Mesendoderm (in vitro differentiated cells): ENCODE measurements around the gene CXCR3. TPM values are rescaled to one million over a fixed set of nuclear protein-coding genes. Genes with fewer than 3 reads are reported as not detected.

ENCODE experiments used
- DNase-seq: peaks from one replicate; pipeline ENCODE4 v3.0.0; 2013
- H2AK5ac ChIP-seq: 2 replicates; pipeline ENCODE4 v1.6.1; 2013; ENCODE audit warnings: low read length, inconsistent platforms
- H2BK120ac ChIP-seq: 2 replicates; pipeline ENCODE4 v1.6.1; 2013; ENCODE audit warnings: low read depth, mild to moderate bottlenecking, low read length, moderate library complexity, mixed read lengths
- H2BK15ac ChIP-seq: replicated peaks from 2 replicates; pipeline ENCODE4 v1.6.1; 2013; ENCODE audit warnings: low read depth, mild to moderate bottlenecking, moderate library complexity
- H2BK5ac ChIP-seq: 2 replicates; pipeline ENCODE4 v1.6.1; 2013; ENCODE audit warnings: low read length, inconsistent platforms
- H3K18ac ChIP-seq: 2 replicates; pipeline ENCODE4 v1.6.1; 2013; ENCODE audit warnings: mild to moderate bottlenecking, low read length, mixed read lengths
- H3K23ac ChIP-seq: one replicate; pipeline ENCODE4 v1.6.1; 2013; ENCODE audit warnings: low read length
- H3K27ac ChIP-seq: 2 replicates; pipeline ENCODE4 v1.5.1; 2013; ENCODE audit warnings: low read depth, mild to moderate bottlenecking, inconsistent platforms, low read length, moderate library complexity
- H3K27me3 ChIP-seq: 2 replicates; pipeline ENCODE4 v1.6.1; 2013; ENCODE audit warnings: low read length, control low read depth, mild to moderate bottlenecking, inconsistent platforms; ENCODE audit not compliant: insufficient read depth, poor library complexity
- H3K36me3 ChIP-seq: 2 replicates; pipeline ENCODE4 v1.6.1; 2013; ENCODE audit warnings: low read length, inconsistent platforms; ENCODE audit not compliant: control insufficient read depth, insufficient read depth
- H3K4ac ChIP-seq: one replicate; pipeline ENCODE4 v1.6.1; 2013; ENCODE audit warnings: low read depth, mild to moderate bottlenecking, low read length, moderate library complexity
- H3K4me1 ChIP-seq: 2 replicates; pipeline ENCODE4 v1.6.1; 2013; ENCODE audit warnings: low read depth, low read length, inconsistent platforms; ENCODE audit not compliant: control insufficient read depth
- H3K4me2 ChIP-seq: 2 replicates; pipeline ENCODE4 v1.6.1; 2013; ENCODE audit warnings: low read length
- H3K4me3 ChIP-seq: 2 replicates; pipeline ENCODE4 v1.5.1; 2013; ENCODE audit warnings: mild to moderate bottlenecking, low read length
- H3K56ac ChIP-seq: one replicate; pipeline ENCODE4 v1.6.1; 2013; ENCODE audit warnings: low read length
- H3K79me1 ChIP-seq: 2 replicates; pipeline ENCODE4 v1.6.1; 2013; ENCODE audit warnings: low read length, inconsistent platforms
- H3K79me2 ChIP-seq: 2 replicates; pipeline ENCODE4 v1.6.1; 2013; ENCODE audit warnings: mild to moderate bottlenecking, low read length; ENCODE audit not compliant: control insufficient read depth, insufficient read depth
- H3K9ac ChIP-seq: 2 replicates; pipeline ENCODE4 v1.6.1; 2013; ENCODE audit warnings: low read length, inconsistent platforms
- H4K5ac ChIP-seq: one replicate; pipeline ENCODE4 v1.6.1; 2013; ENCODE audit warnings: low read length
- H4K8ac ChIP-seq: one replicate; pipeline ENCODE4 v1.6.1; 2013; ENCODE audit warnings: low read depth, mild to moderate bottlenecking, control low read depth, low read length, moderate library complexity
- WGBS: extraction: QIAGEN DNeasy Blood & Tissue Kit; methylation state at CpG from one replicate; pipeline ENCODE4 v1.1.7; 2013; ENCODE audit warnings: low lambda C conversion rate, missing lambda C conversion rate; ENCODE audit not compliant: insufficient coverage; ENCODE audit errors: extremely low coverage; 5-methylcytosine and 5-hydroxymethylcytosine counted together
- polyA plus RNA-seq, 2 experiments: library from polyadenylated mRNA; stranded (reverse); fragments of 200-250 nt; gene quantifications; one replicate each; pipeline ENCODE4 v1.2.3, GENCODE V29; 2013

The CXCR3 gene
- polyA plus RNA-seq (2013, experiment 1 of 2): 0.03 TPM
- polyA plus RNA-seq (2013, experiment 2 of 2): not detected

GRCh38 chrX:71618303-71618721 is at the start of gene CXCR3:
Gene CXCR3 (minus strand): TSS chrX:71618511. CDS start chrX:71618449, 62 bp downstream.
- no peak within 1 kb of the TSS for H3K4me3 ChIP-seq
- no peak within 1 kb of the TSS for H3K4ac ChIP-seq
- no peak within 1 kb of the TSS for H3K9ac ChIP-seq
- H3K36me3 ChIP-seq: no peaks in the 10 kb centered on the region
- no peak within 1 kb of the TSS for H3K27ac ChIP-seq
- H3K27me3 ChIP-seq: no peaks in the 10 kb centered on the region
- H3K4me2 ChIP-seq: no peak within 1 kb of the TSS
- H4K5ac ChIP-seq: no peak within 1 kb of the TSS
- no peak within 1 kb of the TSS for H3K18ac ChIP-seq
- H2BK15ac ChIP-seq: no peak within 1 kb of the TSS
- no peak within 1 kb of the TSS for H4K8ac ChIP-seq
- no CpG with 5 or more reads among the region's 4 CpGs for WGBS
- H2AK5ac ChIP-seq: no peak within 1 kb of the TSS
- no peak for DNase-seq
- no peak within 1 kb of the TSS for H2BK5ac ChIP-seq
- H3K79me1 ChIP-seq: no peaks in the 10 kb centered on the region
- H3K23ac ChIP-seq: no peak within 1 kb of the TSS
- no peaks in the 10 kb centered on the region for H3K79me2 ChIP-seq
- H2BK120ac ChIP-seq: no peak within 1 kb of the TSS
- H3K56ac ChIP-seq: no peak within 1 kb of the TSS
- no peaks in the 10 kb centered on the region for H3K4me1 ChIP-seq

GRCh38 chrX:71667328-71668247 is 49.3 kb upstream of the CXCR3 start, which contains the start of gene LOC101059915:
Gene LOC101059915 (plus strand): TSS chrX:71667546.
- no peak within 1 kb of the TSS for H3K27ac ChIP-seq
- DNase-seq: no peak
- H3K36me3 ChIP-seq: no peaks in the 10 kb centered on the region
- no peak within 1 kb of the TSS for H2BK5ac ChIP-seq
- no peak within 1 kb of the TSS for H4K5ac ChIP-seq
- no peak within 1 kb of the TSS for H3K56ac ChIP-seq
- no CpG with 5 or more reads among the region's 50 CpGs for WGBS
- no peak within 1 kb of the TSS for H3K4me3 ChIP-seq
- H3K4me1 ChIP-seq: no peaks in the 10 kb centered on the region
- H2BK15ac ChIP-seq: no peak within 1 kb of the TSS
- no peaks in the 10 kb centered on the region for H3K79me1 ChIP-seq
- H3K18ac ChIP-seq: no peak within 1 kb of the TSS
- H4K8ac ChIP-seq: no peak within 1 kb of the TSS
- no peak within 1 kb of the TSS for H2BK120ac ChIP-seq
- no peak within 1 kb of the TSS for H3K4me2 ChIP-seq
- H3K9ac ChIP-seq: no peak within 1 kb of the TSS
- no peak within 1 kb of the TSS for H3K4ac ChIP-seq
- no peak within 1 kb of the TSS for H3K23ac ChIP-seq
- H3K27me3 ChIP-seq: no peaks in the 10 kb centered on the region
- no peaks in the 10 kb centered on the region for H3K79me2 ChIP-seq
- H2AK5ac ChIP-seq: no peak within 1 kb of the TSS

- Histone ChIP-seq H3K4me1 (no peaks in the 10 kb centered on the region), H3K36me3 (no peaks in the 10 kb centered on the region), H3K79me2 (no peaks in the 10 kb centered on the region), H3K18ac (no peak overlapping the region), H4K8ac (no peak overlapping the region), H2AK5ac (no peak overlapping the region), H3K27me3 (no peaks in the 10 kb centered on the region), H3K4ac (no peak overlapping the region), H3K4me2 (no peak overlapping the region), H2BK5ac (no peak overlapping the region), H3K9ac (no peak overlapping the region), H3K56ac (no peak overlapping the region), H2BK15ac (no peak overlapping the region), H3K27ac (no peak overlapping the region), H3K4me3 (no peak overlapping the region), H2BK120ac (no peak overlapping the region), H4K5ac (no peak overlapping the region), H3K79me1 (no peaks in the 10 kb centered on the region), H3K23ac (no peak overlapping the region)
- DNase-seq: peak; percentile 5
- WGBS: no CpG with 5 or more reads among the region's 48 CpGs
Measured at GRCh38 chrX:71666240-71667223, 48.2 kb upstream of the CXCR3 start.

GRCh38 chrX:71665747-71666146 is 47.4 kb upstream of the CXCR3 start:
- H3K56ac ChIP-seq: no peak overlapping the region
- no peak overlapping the region for H3K4me3 ChIP-seq
- no peaks in the 10 kb centered on the region for H3K36me3 ChIP-seq
- no peak overlapping the region for H2BK15ac ChIP-seq
- H3K4ac ChIP-seq: no peak overlapping the region
- no peak overlapping the region for H2BK5ac ChIP-seq
- H2AK5ac ChIP-seq: no peak overlapping the region
- H3K79me1 ChIP-seq: no peaks in the 10 kb centered on the region
- H4K8ac ChIP-seq: no peak overlapping the region
- H3K4me1 ChIP-seq: no peaks in the 10 kb centered on the region
- no peak overlapping the region for H2BK120ac ChIP-seq
- H3K18ac ChIP-seq: no peak overlapping the region
- no CpG with 5 or more reads among the region's 10 CpGs for WGBS
- H3K27me3 ChIP-seq: no peaks in the 10 kb centered on the region
- H3K9ac ChIP-seq: no peak overlapping the region
- no peak overlapping the region for H3K4me2 ChIP-seq
- H3K79me2 ChIP-seq: no peaks in the 10 kb centered on the region
- H3K23ac ChIP-seq: no peak overlapping the region
- no peak for DNase-seq
- H3K27ac ChIP-seq: no peak overlapping the region
- H4K5ac ChIP-seq: no peak overlapping the region

- H2BK120ac ChIP-seq: no peak overlapping the region
- H2BK15ac ChIP-seq: no peak overlapping the region
- no peak overlapping the region for H3K27ac ChIP-seq
- H2BK5ac ChIP-seq: no peak overlapping the region
- no peak overlapping the region for H3K4me2 ChIP-seq
- no peaks in the 10 kb centered on the region for H3K79me2 ChIP-seq
- no peak overlapping the region for H4K8ac ChIP-seq
- no peak overlapping the region for H3K4me3 ChIP-seq
- H3K56ac ChIP-seq: no peak overlapping the region
- no peaks in the 10 kb centered on the region for H3K27me3 ChIP-seq
- H3K18ac ChIP-seq: no peak overlapping the region
- H3K23ac ChIP-seq: no peak overlapping the region
- H3K9ac ChIP-seq: no peak overlapping the region
- H3K4ac ChIP-seq: no peak overlapping the region
- no peaks in the 10 kb centered on the region for H3K36me3 ChIP-seq
- no CpG with 5 or more reads among the region's 16 CpGs for WGBS
- no peaks in the 10 kb centered on the region for H3K79me1 ChIP-seq
- DNase-seq: peak; percentile 3
- H4K5ac ChIP-seq: no peak overlapping the region
- H3K4me1 ChIP-seq: no peaks in the 10 kb centered on the region
- no peak overlapping the region for H2AK5ac ChIP-seq
Measured at GRCh38 chrX:71664889-71665491, 46.7 kb upstream of the CXCR3 start.
